ENCODE measurements around the gene TSNAX.

The TSNAX gene

DNA sequence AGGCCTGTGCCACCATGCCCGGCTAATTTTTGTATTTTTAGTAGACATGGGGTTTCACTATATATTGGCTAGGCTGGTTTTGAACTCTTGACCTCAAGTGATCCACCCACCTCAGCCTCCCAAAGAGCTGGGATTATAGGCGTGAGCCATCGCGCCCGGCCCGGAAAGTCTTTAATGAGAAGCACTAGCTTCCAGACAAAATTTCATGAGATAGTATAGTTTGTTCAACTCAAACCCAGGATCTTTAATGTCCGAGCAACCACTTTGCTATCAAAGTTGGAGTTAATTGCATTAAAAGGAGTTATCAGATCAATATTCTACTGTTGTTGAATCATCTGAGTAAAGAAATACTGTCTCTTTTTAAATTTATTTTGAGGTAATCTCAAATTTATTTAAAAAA is 4.8 kb downstream of the TSNAX start:
- Histone ChIP-seq H3K36me3 (ENCODE audit: insufficient read depth, low read length) (peaks cover 14% of the 10 kb centered on the region), H3K9ac (ENCODE audit: low read depth, low read length, poor library complexity, severe bottlenecking) (peak overlapping the region; percentile 33), H2AFZ (ENCODE audit: low read length) (no peak overlapping the region), H3K4me1 (ENCODE audit: insufficient read depth, low read length, poor library complexity, severe bottlenecking) (peaks cover 45% of the 10 kb centered on the region), H4K20me1 (ENCODE audit: insufficient read depth, low read length, poor library complexity, severe bottlenecking) (peaks cover 60% of the 10 kb centered on the region), H3K79me2 (ENCODE audit: insufficient read depth, low read length) (peaks cover 93% of the 10 kb centered on the region), H3F3A (ENCODE audit: low read depth) (peaks cover 6% of the 10 kb centered on the region), H3K4me3 (ENCODE audit: low read length, poor library complexity, severe bottlenecking) (peak overlapping the region; percentile 99), H3K27me3 (ENCODE audit: insufficient read depth, low read length, poor library complexity, severe bottlenecking) (no peaks in the 10 kb centered on the region), H3K4me2 (ENCODE audit: low read depth, low read length, poor library complexity, severe bottlenecking) (peak overlapping the region; percentile 85), H3K9me3 (ENCODE audit: insufficient read depth, low read depth, low read length) (no peaks in the 10 kb centered on the region), H3K9me2 (replicated peaks; ENCODE audit: low read depth, low read length) (no peaks in the 10 kb centered on the region)
- TF ChIP-seq, protein P1, sequence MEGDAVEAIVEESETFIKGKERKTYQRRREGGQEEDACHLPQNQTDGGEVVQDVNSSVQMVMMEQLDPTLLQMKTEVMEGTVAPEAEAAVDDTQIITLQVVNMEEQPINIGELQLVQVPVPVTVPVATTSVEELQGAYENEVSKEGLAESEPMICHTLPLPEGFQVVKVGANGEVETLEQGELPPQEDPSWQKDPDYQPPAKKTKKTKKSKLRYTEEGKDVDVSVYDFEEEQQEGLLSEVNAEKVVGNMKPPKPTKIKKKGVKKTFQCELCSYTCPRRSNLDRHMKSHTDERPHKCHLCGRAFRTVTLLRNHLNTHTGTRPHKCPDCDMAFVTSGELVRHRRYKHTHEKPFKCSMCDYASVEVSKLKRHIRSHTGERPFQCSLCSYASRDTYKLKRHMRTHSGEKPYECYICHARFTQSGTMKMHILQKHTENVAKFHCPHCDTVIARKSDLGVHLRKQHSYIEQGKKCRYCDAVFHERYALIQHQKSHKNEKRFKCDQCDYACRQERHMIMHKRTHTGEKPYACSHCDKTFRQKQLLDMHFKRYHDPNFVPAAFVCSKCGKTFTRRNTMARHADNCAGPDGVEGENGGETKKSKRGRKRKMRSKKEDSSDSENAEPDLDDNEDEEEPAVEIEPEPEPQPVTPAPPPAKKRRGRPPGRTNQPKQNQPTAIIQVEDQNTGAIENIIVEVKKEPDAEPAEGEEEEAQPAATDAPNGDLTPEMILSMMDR (conservative IDR thresholded peaks at IDR 0.05; ENCODE audit: low read length), result no peak
- TF ChIP-seq EZH2phosphoT487 (IDR thresholded peaks at IDR 0.05; ENCODE audit: borderline replicate concordance), result no peak

DNA sequence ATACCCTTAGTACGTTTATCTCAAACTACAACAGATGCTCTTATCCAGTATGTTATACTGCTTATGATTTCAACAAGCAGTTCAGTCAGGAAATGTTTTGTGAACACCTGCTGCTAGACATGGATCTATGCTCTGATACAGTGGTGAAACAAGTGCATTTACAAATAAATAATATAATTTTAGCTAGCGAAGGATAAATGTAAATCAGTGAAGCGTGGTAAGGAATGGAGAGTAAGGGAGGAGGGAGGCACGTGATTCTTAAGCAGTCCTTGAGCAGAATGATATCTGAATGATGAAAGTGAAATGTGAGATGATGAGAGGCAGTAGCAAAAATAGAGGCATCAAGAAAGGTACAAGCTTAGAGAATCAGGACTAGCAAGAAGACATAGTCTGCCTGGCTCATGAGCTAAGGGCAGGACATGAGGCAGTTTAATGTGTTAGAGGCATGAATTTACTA is 6.3 kb downstream of the TSNAX start:
- Histone ChIP-seq H3K27me3 (ENCODE audit: insufficient read depth, low read length, poor library complexity, severe bottlenecking) (no peaks in the 10 kb centered on the region), H3K36me3 (ENCODE audit: insufficient read depth, low read length) (peaks cover 22% of the 10 kb centered on the region), H4K20me1 (ENCODE audit: insufficient read depth, low read length, poor library complexity, severe bottlenecking) (peaks cover 51% of the 10 kb centered on the region), H3K4me3 (ENCODE audit: low read length, poor library complexity, severe bottlenecking) (peak overlapping the region; percentile 99), H3K9me2 (replicated peaks; ENCODE audit: low read depth, low read length) (no peaks in the 10 kb centered on the region), H3F3A (ENCODE audit: low read depth) (peaks cover under 1% of the 10 kb centered on the region; the same call in 1 of the 2 replicates), H3K9me3 (ENCODE audit: insufficient read depth, low read depth, low read length) (no peaks in the 10 kb centered on the region), H2AFZ (ENCODE audit: low read length) (no peak overlapping the region), H3K4me2 (ENCODE audit: low read depth, low read length, poor library complexity, severe bottlenecking) (peak overlapping the region; percentile 85), H3K9ac (ENCODE audit: low read depth, low read length, poor library complexity, severe bottlenecking) (peak overlapping the region; percentile 33), H3K4me1 (ENCODE audit: insufficient read depth, low read length, poor library complexity, severe bottlenecking) (peaks cover 42% of the 10 kb centered on the region), H3K79me2 (ENCODE audit: insufficient read depth, low read length) (peaks cover 95% of the 10 kb centered on the region)
- TF ChIP-seq, protein P1 (conservative IDR thresholded peaks at IDR 0.05; ENCODE audit: low read length), result no peak
- no peak for TF ChIP-seq EZH2phosphoT487 (IDR thresholded peaks at IDR 0.05; ENCODE audit: borderline replicate concordance)

DNA sequence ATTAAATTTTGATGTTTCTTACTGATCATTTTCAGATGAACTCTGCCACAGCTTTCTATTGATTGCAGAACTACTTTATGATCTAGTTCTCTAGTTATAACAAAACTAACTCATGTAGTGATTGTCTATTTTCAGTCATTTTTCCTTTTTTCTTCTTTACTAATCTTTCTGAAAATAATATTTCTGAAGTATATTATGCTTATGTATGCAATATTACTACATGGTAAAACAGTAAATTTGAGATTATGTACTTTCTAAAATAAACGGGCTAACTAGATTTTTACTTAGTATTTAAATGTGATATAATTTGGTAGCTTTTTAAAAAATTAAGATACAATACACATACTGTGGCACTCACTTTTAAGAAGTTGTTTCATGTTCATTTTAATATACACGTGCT is 7.6 kb downstream of the TSNAX start:
- H3K9ac ChIP-seq (ENCODE audit: low read depth, low read length, poor library complexity, severe bottlenecking), result peak overlapping the region; percentile 10
- TF ChIP-seq EZH2phosphoT487 (IDR thresholded peaks at IDR 0.05; ENCODE audit: borderline replicate concordance), result no peak
- TF ChIP-seq, protein P1 (conservative IDR thresholded peaks at IDR 0.05; ENCODE audit: low read length), result no peak
- H4K20me1 ChIP-seq (ENCODE audit: insufficient read depth, low read length, poor library complexity, severe bottlenecking), result peaks cover 51% of the 10 kb centered on the region
- H3K4me1 ChIP-seq (ENCODE audit: insufficient read depth, low read length, poor library complexity, severe bottlenecking), result peaks cover 39% of the 10 kb centered on the region
- H3K9me3 ChIP-seq (ENCODE audit: insufficient read depth, low read depth, low read length), result peaks cover 11% of the 10 kb centered on the region; the same call in 1 of the 2 replicates
- H3K27me3 ChIP-seq (ENCODE audit: insufficient read depth, low read length, poor library complexity, severe bottlenecking), result no peaks in the 10 kb centered on the region
- H3K4me2 ChIP-seq (ENCODE audit: low read depth, low read length, poor library complexity, severe bottlenecking), result peak overlapping the region; percentile 85
- H3K79me2 ChIP-seq (ENCODE audit: insufficient read depth, low read length), result peaks cover 98% of the 10 kb centered on the region
- H2AFZ ChIP-seq (ENCODE audit: low read length), result no peak overlapping the region
- peaks cover 32% of the 10 kb centered on the region for H3K36me3 ChIP-seq (ENCODE audit: insufficient read depth, low read length)
- H3K4me3 ChIP-seq (ENCODE audit: low read length, poor library complexity, severe bottlenecking), result peak overlapping the region; percentile 99
- H3K9me2 ChIP-seq (replicated peaks; ENCODE audit: low read depth, low read length), result no peaks in the 10 kb centered on the region
- H3F3A ChIP-seq (ENCODE audit: low read depth), result no peaks in the 10 kb centered on the region
